ENCODE data around the gene TMPO. TPM values are rescaled to one million over a fixed set of nuclear protein-coding genes. Genes with fewer than 3 reads are reported as not detected.
A peak's percentile ranks its signal among the peaks of the same experiment; 100 is the strongest.
"Not testable (repeated sequence)": the region's sequence is repeated elsewhere in the genome, so short reads cannot be mapped to it uniquely, and the experiment has no call there.

Gene TMPO, protein sequence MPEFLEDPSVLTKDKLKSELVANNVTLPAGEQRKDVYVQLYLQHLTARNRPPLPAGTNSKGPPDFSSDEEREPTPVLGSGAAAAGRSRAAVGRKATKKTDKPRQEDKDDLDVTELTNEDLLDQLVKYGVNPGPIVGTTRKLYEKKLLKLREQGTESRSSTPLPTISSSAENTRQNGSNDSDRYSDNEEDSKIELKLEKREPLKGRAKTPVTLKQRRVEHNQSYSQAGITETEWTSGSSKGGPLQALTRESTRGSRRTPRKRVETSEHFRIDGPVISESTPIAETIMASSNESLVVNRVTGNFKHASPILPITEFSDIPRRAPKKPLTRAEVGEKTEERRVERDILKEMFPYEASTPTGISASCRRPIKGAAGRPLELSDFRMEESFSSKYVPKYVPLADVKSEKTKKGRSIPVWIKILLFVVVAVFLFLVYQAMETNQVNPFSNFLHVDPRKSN
- total RNA-seq (2014; rRNA removed; shearing (Covaris generic)) = 155 and 163 TPM in 2 replicates

DNA sequence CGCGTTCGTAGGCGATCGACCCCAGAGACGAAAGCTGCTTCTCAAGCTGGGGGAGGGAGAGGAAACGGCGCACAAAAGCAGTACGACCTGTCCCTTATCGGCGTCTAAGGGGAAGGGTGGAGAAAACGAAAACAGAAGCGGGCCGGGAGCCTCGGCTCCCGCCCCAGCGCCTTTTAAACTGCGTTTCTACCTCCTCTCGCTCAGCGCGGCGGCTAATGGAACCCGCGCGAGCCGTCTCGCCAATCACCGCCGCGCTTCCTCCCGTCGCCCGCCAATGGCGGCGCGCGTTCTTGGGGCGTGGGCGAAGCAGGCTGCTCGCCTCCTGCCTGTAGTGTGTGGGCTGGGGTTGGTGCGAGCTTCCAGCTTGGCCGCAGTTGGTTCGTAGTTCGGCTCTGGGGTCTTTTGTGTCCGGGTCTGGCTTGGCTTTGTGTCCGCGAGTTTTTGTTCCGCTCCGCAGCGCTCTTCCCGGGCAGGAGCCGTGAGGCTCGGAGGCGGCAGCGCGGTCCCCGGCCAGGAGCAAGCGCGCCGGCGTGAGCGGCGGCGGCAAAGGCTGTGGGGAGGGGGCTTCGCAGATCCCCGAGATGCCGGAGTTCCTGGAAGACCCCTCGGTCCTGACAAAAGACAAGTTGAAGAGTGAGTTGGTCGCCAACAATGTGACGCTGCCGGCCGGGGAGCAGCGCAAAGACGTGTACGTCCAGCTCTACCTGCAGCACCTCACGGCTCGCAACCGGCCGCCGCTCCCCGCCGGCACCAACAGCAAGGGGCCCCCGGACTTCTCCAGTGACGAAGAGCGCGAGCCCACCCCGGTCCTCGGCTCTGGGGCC lies at the start of gene TMPO:
TMPO (plus strand) TSS at position 304 of the 824 bp plus-strand sequence; CDS start at position 582, 278 bp downstream.
- DNase-seq (ENCODE audit: low read depth) = peak; percentile 89

GRCh38 chr12:98465950-98466602 lies 49.3 kb upstream of the TMPO start:
- no peak for DNase-seq (ENCODE audit: low read depth)

GRCh38 chr12:98466640-98467400 lies 48.6 kb upstream of the TMPO start:
- DNase-seq (ENCODE audit: low read depth) = no peak

- DNase-seq (ENCODE audit: low read depth) = no peak
Observed at GRCh38 chr12:98469109-98469508, 46.3 kb upstream of the TMPO start.

GRCh38 chr12:98470469-98471082 lies 44.8 kb upstream of the TMPO start:
- peak; percentile 27 for DNase-seq (ENCODE audit: low read depth)

- no peak for DNase-seq (ENCODE audit: low read depth)
Observed at GRCh38 chr12:98471085-98471484, 44.3 kb upstream of the TMPO start.

- no peak for DNase-seq (ENCODE audit: low read depth)
Observed at GRCh38 chr12:98475565-98475908, 39.9 kb upstream of the TMPO start.

DNA sequence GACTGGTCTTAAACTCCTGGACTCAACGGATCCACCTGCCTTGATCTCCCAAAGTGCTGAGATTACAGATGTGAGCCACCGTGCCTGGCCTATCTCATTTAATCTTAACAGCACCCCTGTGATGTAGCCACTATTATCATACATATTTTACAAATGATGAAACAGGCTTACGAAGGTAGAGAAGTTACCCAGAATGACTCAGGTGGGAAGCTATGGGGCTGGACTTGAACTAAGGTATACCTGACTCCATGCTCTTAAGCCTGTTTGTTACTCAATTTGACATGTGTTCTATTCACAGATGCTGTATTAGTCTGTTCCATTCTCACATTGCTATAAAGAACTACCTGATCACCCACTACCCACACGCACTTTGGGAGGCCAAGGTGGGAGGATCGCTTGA lies 36.8 kb upstream of the TMPO start:
- DNase-seq (ENCODE audit: low read depth) = no peak

GRCh38 chr12:98483621-98484503 lies 31.5 kb upstream of the TMPO start:
- DNase-seq (ENCODE audit: low read depth) = no peak

DNA sequence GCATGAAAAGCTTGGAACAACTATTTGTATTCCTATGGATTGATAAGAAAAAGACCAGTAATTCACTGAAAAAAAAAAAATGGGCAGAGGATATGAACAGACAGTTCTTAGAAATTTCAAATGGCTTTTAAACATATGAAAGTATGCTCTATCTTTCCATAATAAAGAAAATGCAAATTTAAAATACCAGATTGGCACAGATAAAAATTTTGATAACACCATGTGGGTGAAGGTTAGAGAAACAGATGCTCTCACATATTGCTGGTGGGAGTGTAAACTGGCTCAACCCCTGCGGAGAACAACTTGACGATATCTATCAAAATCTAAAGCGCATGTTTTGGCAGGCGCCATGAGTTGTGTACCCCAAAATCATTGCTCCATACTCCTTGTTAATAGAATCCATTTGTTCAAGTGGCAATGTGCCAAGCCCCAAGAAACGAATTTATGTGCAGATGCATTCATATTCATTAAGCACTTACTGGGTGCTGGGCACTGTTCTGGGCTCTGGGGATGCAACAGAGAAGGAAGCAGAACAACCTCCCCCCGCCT lies 29.5 kb upstream of the TMPO start:
- DNase-seq (ENCODE audit: low read depth) = no peak

DNA sequence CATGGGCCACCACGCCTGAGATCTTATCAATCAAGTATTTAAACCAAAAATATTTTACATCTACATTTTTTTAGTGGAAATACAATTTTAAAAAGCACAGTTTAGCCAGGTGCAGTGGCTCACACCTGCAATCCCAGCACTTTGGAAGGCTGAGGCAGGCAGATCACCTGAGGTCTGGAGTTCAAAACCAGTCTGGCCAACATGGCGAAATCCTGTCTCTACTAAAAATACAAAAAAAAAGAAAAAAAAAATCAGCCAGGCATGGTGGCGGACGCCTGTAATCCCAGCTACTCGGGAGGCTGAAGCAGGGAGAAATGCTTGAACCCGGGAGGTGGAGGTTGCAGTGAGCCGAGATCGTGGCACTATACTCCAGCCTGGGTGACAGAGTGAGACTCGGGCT lies 27.0 kb upstream of the TMPO start:
- DNase-seq (ENCODE audit: low read depth) = not testable (repeated sequence)

GRCh38 chr12:98489176-98489575 lies 26.2 kb upstream of the TMPO start:
- DNase-seq (ENCODE audit: low read depth) = no peak

GRCh38 chr12:98490501-98491453 lies 24.6 kb upstream of the TMPO start:
- DNase-seq (ENCODE audit: low read depth) = peak; percentile 82

DNA sequence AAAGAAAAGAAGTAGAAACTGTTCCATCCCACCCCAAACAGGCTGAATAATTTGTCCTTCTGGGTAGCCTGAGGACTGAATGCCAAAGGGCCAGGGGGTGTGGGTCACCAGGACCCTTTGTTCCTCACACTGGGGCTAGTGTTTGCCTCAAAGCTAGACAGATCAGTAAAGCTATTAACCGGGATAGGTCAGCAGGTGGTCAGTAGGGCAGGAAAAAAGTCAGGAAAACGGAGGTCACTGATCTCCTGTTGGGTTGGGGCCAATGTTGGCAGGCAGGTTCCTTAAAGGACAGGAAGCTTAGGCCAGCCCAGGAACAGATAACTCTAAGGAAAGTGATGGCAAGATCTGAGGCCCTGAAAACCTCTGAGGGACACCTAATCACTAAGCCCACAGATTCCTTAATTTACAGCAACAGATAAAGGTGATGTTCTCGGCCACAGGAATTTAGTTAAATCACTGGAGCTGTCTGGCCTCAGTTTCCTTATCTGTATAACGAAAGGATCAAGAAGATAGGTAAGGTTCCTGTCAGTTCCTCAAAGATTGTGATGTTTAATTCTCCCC lies 22.7 kb upstream of the TMPO start:
- DNase-seq (ENCODE audit: low read depth) = no peak

- DNase-seq (ENCODE audit: low read depth) = not testable (repeated sequence)
Observed at GRCh38 chr12:98501266-98501629, 14.1 kb upstream of the TMPO start.

DNA sequence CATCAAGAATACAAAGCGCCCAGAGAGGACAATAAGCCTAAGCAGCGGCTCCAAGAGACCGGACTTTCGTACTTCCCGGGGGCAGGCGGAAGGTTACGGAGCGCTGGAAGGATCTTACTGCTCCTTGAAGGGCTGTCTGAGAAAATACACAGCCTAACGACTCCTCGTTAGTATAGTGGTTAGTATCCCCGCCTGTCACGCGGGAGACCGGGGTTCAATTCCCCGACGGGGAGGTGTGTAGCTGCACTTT lies 12.1 kb upstream of the TMPO start:
- peak; percentile 85 for DNase-seq (ENCODE audit: low read depth)

DNA sequence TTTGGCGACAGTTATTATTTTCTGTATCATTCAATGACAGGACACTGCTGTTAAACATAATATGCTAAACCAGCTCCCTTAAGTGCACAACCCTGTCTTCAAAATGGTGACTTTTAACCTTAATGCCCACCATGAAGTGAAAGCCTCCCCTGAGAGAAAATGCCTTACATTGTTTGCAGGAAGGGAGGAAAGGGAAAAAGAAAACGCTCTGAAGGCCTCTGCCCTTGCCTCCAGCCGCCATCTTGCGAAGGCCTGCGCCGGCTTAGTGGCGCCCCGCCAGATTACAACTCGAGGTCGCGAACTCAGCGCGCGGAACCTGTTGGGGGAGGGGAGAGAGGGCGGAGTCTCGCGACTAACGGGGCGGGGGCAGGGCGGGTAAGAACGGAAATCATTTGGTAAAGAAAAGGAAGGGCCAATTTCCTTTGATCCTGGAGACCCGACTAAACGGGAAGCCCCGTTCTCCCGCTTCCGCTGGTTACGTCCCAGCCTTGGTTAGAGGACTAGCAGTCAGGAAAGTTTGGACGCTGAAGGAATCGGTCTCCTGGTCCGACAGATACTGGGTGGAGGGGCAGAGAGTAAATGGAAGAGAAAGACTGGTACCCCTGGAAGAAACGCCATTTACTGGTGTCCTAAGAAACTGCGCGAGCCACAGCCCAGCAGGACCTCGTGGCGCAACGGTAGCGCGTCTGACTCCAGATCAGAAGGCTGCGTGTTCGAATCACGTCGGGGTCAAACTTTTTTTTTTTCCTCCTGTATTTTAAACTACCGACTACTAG lies 11.6 kb upstream of the TMPO start:
- peak; percentile 83 for DNase-seq (ENCODE audit: low read depth)

DNA sequence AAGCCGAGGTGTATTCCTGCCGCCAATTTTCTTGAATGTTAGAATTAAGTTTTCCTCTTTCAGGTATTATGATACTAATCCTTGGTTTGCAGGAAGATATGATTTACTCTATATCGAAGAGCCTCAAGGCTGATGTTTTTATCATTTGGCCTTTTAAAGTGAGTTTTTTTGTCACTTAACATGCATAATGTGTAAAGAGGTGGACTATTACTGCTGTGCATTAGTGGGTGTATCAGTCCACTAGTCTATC lies 11.1 kb upstream of the TMPO start:
- no peak for DNase-seq (ENCODE audit: low read depth)

All from RPMI7951 (cell line).